HepG2 (cell line): ENCODE measurements around the gene AKAP12. TPM values are rescaled to one million over a fixed set of nuclear protein-coding genes. Genes with fewer than 3 reads are reported as not detected.

Source experiments
- CHCHD3 ChIP-seq: sonication (generic); formaldehyde crosslinking; IDR thresholded peaks from 2 replicates; pipeline ENCODE4 v1.8.0; 2022; ENCODE audit warnings: mild to moderate bottlenecking, missing genetic modification reagents, moderate library complexity
- IKZF4 ChIP-seq: sonication (generic); formaldehyde crosslinking; IDR thresholded peaks from 2 replicates; pipeline ENCODE4 v1.5.1; 2020; ENCODE audit warnings: borderline replicate concordance, mild to moderate bottlenecking, low read depth, missing genetic modification reagents; ENCODE audit errors: not compliant biosample characterization
- JUND ChIP-seq: sonication (generic); formaldehyde crosslinking; IDR thresholded peaks from 2 replicates; pipeline ENCODE4 v1.8.0; 2022; ENCODE audit warnings: mild to moderate bottlenecking, missing genetic modification reagents
- PRDM4 ChIP-seq: sonication (generic); formaldehyde crosslinking; IDR thresholded peaks from 2 replicates; pipeline ENCODE4 v1.9.0; 2021; ENCODE audit warnings: missing genetic modification reagents, borderline replicate concordance
- SRF ChIP-seq: IDR thresholded peaks from 2 replicates; pipeline ENCODE4 v1.6.1; 2011; ENCODE audit warnings: mild to moderate bottlenecking, low read depth, low read length, moderate library complexity
- TFE3 ChIP-seq: IDR thresholded peaks from 2 replicates; pipeline ENCODE4 v1.6.1; 2016
- ZHX2 ChIP-seq, 2 experiments: sonication (generic) in 1 of 2; formaldehyde crosslinking in 1 of 2; IDR thresholded peaks; 2 replicates each; pipeline versions ENCODE4 v1.6.1 to v1.9.0; 2014 to 2022; ENCODE audit warnings: antibody characterized with exemption in 1 of 2, borderline replicate concordance in 1 of 2, inconsistent platforms in 1 of 2, low read depth in 1 of 2, missing genetic modification reagents in 1 of 2
- ZNF367 ChIP-seq: sonication (generic); formaldehyde crosslinking; IDR thresholded peaks from 2 replicates; pipeline ENCODE4 v1.4.0; 2020; ENCODE audit warnings: missing genetic modification reagents, borderline replicate concordance
- ZNF747 ChIP-seq: sonication (generic); formaldehyde crosslinking; IDR thresholded peaks from 2 replicates; pipeline ENCODE4 v1.8.1; 2023; ENCODE audit warnings: missing genetic modification reagents, mild to moderate bottlenecking, borderline replicate concordance
- polyA plus RNA-seq, 8 experiments: library from polyadenylated mRNA; depleted of rRNA in 3 of 8; stranded (reverse) in 7 of 8; unstranded in 1 of 8; fragments of >200 nt; fragmentation: Illumina TruSeq in 4 of 8; extraction: Trizol in 4 of 8; gene quantifications; 2 replicates each; pipeline versions ENCODE4 v1.2.1 to v1.2.3, GENCODE V29; 2011 to 2016; ENCODE audit warnings: low read depth in 4 of 8, missing spikeins in 1 of 8, mixed read lengths in 1 of 8; ENCODE audit not compliant: insufficient read depth in 1 of 8
- total RNA-seq, 5 experiments: library from RNA; depleted of rRNA; stranded (reverse); fragments of >200 nt; fragmentation: Illumina TruSeq; extraction: Trizol; gene quantifications; 2 replicates each; pipeline ENCODE4 v1.2.3, GENCODE V29; 2016; ENCODE audit warnings: low read depth in 1 of 5
- TF ChIP-seq, protein P1 (sequence below): sonication (generic); formaldehyde crosslinking; IDR thresholded peaks from 2 replicates; pipeline ENCODE4 v1.5.1; 2020; ENCODE audit warnings: mild to moderate bottlenecking, missing genetic modification reagents, moderate library complexity
- TF ChIP-seq, protein P2 (sequence below): sonication (generic); formaldehyde crosslinking; IDR thresholded peaks from 2 replicates; pipeline ENCODE4 v1.4.0; 2020; ENCODE audit warnings: missing genetic modification reagents; ENCODE audit errors: not compliant biosample characterization
- TF ChIP-seq, protein P3 (sequence below): sonication (generic); formaldehyde crosslinking; IDR thresholded peaks from 2 replicates; pipeline ENCODE4 v1.4.0; 2020; ENCODE audit warnings: low read depth, mild to moderate bottlenecking, missing genetic modification reagents

AKAP12 gene
- total and polyA plus RNA-seq, 2 of the 13 experiments (the other 11 are each of a cell fraction or from before 2014, with no cell fraction given) = 10.6 to 19.0 TPM

- TF ChIP-seq, protein P1, sequence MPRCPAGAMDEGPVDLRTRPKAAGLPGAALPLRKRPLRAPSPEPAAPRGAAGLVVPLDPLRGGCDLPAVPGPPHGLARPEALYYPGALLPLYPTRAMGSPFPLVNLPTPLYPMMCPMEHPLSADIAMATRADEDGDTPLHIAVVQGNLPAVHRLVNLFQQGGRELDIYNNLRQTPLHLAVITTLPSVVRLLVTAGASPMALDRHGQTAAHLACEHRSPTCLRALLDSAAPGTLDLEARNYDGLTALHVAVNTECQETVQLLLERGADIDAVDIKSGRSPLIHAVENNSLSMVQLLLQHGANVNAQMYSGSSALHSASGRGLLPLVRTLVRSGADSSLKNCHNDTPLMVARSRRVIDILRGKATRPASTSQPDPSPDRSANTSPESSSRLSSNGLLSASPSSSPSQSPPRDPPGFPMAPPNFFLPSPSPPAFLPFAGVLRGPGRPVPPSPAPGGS (CRISPR knock-in tag) = peak; percentile 40; the same call in 1 of the 2 replicates
- TF ChIP-seq, protein P2, sequence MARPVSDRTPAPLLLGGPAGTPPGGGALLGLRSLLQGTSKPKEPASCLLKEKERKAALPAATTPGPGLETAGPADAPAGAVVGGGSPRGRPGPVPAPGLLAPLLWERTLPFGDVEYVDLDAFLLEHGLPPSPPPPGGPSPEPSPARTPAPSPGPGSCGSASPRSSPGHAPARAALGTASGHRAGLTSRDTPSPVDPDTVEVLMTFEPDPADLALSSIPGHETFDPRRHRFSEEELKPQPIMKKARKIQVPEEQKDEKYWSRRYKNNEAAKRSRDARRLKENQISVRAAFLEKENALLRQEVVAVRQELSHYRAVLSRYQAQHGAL = peak; percentile 87
- TF ChIP-seq CHCHD3 (CRISPR knock-in tag) (peak; percentile 96), JUND (CRISPR knock-in tag) (no peak), ZNF367 (CRISPR knock-in tag) (peak; percentile 28; the same call in 1 of the 2 replicates), ZNF747 (CRISPR knock-in tag) (peak; percentile 87; the same call in 1 of the 2 replicates), SRF (no peak), PRDM4 (CRISPR knock-in tag) (no peak), IKZF4 (CRISPR knock-in tag) (peak; percentile 86), TFE3 (CRISPR knock-in tag) (peak; percentile 22; the same call in 1 of the 2 replicates), ZHX2 (IDR thresholded peaks at IDR 0.05; ENCODE audit: low read depth) (no peak; the same call in 1 of the 2 replicates), ZHX2 (CRISPR knock-in tag; IDR thresholded peaks at IDR 0.05; ENCODE audit: borderline replicate concordance) (peak; percentile 98)
- TF ChIP-seq, protein P3, sequence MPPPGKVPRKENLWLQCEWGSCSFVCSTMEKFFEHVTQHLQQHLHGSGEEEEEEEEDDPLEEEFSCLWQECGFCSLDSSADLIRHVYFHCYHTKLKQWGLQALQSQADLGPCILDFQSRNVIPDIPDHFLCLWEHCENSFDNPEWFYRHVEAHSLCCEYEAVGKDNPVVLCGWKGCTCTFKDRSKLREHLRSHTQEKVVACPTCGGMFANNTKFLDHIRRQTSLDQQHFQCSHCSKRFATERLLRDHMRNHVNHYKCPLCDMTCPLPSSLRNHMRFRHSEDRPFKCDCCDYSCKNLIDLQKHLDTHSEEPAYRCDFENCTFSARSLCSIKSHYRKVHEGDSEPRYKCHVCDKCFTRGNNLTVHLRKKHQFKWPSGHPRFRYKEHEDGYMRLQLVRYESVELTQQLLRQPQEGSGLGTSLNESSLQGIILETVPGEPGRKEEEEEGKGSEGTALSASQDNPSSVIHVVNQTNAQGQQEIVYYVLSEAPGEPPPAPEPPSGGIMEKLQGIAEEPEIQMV = 0 out of 2 replicates have a peak, but pooled peaks have one; percentile 18
These were observed 150.0 kb downstream of the AKAP12 start (continued) for GRCh38 chr6:151389618-151390275.
